Ovary (tissue), 3 donors: ENCODE measurements around the gene LIN28A.

Experiments used
- CTCF ChIP-seq, 3 donors: fragments of 450-650 bp in 2 of 3; fragments of 200-600 bp in 1 of 3; IDR thresholded peaks; one replicate each; pipeline versions ENCODE4 v1.5.1 to v1.8.0; 2016 to 2022; ENCODE audit warnings: antibody characterized with exemption in 3 of 3, mild to moderate bottlenecking in 1 of 3
- POLR2A ChIP-seq: fragments of 450-650 bp; IDR thresholded peaks from one replicate; pipeline ENCODE4 v1.6.1; 2017; ENCODE audit warnings: antibody characterized with exemption, mild to moderate bottlenecking, moderate library complexity
- donor health status: DM: no; HTN: no; CAD: no.

GRCh38 chr1:26364956-26365355, 45.7 kb upstream of the LIN28A start:
- TF ChIP-seq POLR2A = no peak
- no peak for TF ChIP-seq CTCF (IDR thresholded peaks at IDR 0.05)
